HTR-8/SVneo (cell line): ENCODE results near the gene FAM227B.
"Not testable (repeated sequence)": the region's sequence is repeated elsewhere in the genome, so short reads cannot be mapped to it uniquely, and the experiment has no call there.

Experiments used
- DNase-seq: peaks from one replicate; pipeline ENCODE4 v3.0.0; 2011; ENCODE audit warnings: low spot score, mixed read lengths; ENCODE audit not compliant: insufficient read length
- FAIRE-seq: peaks from 2 replicates; lab custom pipeline; 2011; peaks lifted over from hg19 to GRCh38; lab: Jason Lieb, UNC

The FAM227B gene

DNA sequence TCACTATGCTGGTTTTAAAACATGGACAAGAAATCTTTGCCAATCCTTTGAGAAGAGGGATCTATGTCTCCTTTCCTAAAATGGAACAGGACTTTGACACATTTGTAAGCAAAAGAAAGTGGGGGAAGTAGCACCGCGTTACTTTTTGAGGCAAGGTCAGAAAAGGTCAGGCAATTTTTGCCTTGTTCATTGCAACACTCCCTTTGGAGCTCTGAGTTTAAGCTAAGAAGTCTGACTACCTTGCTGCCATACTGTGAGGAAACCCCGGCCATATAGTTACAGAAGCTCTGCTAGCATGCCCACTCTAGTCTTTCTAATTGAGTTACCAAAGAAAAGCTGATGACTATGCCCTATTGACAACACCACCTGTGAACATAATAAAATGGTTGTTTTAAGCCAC is 1.4 kb downstream of the FAM227B start:
- no peak for FAIRE-seq
- no peak for DNase-seq

DNA sequence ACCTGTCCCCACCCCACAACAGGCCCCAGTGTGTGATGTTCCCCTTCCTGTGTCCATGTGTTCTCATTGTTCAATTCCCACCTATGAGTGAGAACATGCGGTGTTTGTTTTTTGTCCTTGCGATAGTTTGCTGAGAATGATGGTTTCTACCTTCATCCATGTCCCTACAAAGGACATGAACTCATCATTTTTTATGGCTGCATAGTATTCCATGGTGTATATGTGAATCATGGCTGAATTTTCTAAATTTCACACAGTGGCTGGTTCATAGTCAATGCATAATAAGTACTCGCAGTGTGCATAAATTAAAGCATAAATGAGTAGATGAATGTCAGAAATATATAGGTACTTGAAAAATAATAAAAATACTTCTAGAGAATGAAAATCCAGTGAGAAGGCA is 8.4 kb downstream of the FAM227B start:
- DNase-seq, FAIRE-seq: not testable (repeated sequence)

DNA sequence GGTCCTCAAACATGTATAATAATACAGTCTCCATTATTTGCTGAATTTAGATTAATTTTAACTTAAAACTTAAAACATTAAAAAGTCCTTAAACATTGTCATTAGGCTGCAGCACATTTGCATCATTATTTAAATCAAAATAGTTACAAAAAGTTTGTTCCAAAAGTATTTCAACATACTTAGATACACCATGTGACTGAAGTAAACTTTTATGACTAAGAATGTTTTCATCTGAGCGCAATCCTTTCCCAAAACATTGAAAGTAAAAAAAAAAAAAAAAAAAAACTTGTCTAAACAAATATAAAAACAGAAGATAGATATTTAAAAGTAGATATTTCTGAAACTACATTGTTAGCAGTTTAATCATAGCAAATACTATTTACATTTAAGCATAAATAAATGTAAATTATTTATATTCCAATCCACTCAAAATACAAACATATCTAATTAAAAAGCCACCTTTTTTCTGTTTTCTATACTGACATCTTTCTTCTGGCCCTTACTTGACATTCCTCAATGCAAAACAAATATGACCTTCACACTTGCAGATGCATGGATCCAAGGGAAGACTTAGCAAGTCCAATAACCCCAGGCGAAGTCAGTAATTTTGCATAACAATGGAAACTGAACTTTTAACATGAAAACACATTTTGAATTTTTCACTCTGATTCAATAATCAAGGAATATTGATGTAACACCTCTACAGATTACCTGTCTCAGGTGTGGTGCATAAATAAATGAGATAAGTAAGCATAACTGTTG is 10.3 kb downstream of the FAM227B start:
- no peak for FAIRE-seq
- DNase-seq: no peak

DNA sequence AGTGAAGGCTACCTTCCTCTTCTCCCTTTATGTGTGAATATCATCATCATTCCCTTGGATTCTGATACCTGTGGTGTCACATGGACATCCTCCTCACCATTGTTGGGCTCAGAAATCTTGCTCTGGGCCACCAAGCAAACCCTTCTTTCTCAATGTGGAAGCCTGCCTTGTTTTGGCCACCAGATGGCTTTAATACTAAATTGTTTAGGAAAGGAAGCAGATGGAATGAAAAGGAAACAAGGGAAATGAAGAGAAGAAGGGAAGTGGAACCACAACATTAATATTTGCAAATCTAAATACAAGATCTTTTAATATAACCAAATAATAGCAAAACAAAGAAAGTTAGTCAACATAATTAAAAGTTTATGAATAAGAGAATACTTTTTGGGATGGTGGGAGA is 14.0 kb downstream of the FAM227B start:
- FAIRE-seq: no peak
- no peak for DNase-seq

DNA sequence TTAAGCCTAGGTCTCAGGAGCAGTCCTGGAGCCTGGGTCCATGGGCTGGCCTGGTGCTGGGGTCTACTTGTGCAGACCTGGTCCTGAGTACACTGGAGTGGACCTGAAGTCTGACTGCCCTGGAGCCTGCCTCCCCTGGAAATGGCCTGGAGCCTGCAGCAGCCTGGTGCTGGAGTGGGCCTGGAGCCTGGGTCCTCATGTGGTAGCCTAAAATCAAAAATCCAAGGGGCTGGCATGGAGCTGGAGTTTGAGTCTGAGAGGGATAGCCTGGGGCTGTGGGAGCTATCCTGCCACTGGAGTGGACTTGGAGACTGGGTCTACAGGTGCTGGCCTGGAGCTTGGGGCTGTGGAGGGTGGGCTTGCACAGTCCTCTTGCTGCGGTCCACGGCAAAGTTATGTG is 15.0 kb downstream of the FAM227B start:
- FAIRE-seq: no peak

DNA sequence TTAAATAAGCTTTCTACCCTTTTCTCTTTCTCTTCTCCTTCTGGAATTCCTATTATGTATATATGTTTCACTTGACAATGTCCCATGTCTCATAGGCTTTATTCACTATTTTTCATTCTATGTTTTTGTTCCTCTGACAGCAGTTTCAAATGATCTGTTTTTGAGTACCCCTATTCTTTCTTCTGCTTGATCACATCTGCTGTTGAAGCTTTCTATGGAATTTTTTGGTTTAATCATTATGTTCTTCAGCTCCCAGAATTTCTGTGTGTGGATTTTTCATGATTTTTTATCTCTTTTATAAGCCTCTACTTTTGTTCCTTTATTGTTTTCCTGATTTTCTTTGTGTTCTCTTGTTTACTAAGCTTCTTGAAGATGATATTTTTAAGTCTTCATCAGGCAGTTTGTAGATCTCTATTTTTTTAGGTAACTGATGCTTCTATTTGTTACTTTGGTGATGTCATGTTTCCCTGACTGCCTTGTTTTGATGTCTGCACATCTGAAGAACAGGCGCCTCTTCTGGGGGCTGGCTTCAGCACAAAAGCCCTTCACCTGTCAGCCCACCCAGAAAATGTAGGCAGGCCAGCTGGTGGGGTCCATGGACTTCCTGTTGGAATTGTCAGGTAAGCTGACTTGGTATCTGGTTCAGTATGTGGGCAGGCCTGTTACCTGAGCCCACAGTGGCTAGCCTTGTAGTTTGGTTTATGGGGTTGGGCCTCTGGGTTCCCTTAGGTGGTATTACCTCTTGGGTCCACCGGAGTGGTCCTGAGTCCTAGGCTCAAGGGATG is 15.8 kb downstream of the FAM227B start:
- no peak for DNase-seq
- no peak for FAIRE-seq

More for the DNA sequence above, 15.0 kb downstream of the FAM227B start:
- DNase-seq: no peak

DNA sequence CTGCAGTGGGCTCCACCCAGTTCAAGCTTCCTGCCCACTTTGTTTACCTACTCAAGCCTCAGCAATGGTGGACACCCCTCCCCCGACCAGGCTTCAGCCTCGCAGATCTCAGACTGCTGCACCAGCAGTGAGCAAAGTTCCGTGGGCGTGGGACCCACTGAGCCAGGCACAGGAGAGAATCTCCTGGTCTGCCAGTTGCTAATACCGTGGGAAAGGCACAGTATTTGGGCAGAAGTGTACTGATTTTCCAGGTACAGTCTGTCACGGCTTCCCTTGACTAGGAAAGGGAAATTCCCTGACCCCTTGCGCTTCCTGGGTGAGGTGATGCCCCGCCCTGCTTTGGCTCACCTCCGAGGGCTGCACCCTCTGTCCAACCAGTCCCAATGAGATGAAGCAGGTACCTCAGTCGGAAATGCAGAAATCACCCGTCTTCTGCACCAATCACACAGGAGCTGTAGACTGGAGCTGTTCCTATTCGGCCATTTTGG is 27.7 kb downstream of the FAM227B start:
- not testable (repeated sequence) for DNase-seq, FAIRE-seq

DNA sequence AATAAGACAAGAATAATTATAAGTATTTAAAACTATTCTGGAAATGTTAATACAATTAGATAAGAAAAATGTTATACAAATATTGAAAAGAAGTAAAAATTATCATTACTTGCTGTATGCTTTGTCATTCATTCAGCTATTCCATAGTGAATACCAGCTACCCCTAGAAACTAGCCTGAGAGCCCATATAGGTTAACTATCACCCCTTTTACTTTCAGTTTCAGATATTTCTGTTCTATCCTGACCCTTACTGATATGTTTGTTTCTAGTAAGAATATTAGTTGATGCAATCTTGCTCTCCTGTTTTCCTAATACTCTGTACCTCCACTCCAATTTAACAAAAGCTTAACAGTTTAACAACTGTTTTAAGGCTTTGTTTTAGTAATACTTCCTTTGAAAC is 31.6 kb downstream of the FAM227B start:
- DNase-seq (no peak), FAIRE-seq (no peak)

DNA sequence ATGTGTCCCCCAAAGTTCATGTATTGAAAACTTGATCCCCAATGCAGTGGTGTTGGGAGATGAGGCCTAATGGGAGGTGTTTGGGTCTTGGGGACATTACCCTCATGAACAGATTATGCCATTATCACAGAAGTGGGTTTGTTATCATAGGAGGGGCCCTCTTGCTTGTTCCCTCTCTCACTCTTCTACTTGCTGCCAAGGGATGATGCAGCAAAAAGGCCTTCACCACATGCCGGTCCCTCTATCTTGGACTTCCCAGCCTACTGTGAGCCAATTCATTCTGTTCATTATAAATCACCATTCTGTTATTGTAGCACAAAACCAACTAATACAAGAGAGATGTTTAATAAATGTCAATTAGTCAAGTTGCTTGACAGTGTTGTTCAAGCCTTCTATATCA is 47.2 kb downstream of the FAM227B start:
- no peak for FAIRE-seq
- DNase-seq: no peak

DNA sequence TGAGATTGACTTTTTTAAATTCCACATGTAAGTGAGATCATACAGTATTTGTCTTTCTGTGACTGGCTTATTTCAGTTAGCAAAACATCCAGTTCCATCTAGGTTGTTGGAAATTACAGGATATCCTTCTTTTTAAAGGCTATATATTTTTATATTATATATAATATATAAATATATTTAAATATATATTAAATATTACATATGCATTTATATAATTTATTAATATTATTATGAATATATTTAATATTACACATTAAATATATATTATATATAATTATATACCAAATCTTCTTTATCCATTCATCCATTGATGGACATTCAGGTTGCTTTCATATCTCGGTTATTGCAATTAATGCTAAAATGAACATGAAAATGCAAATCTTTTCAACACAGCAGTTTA is 49.9 kb downstream of the FAM227B start:
- FAIRE-seq (no peak), DNase-seq (no peak)

DNA sequence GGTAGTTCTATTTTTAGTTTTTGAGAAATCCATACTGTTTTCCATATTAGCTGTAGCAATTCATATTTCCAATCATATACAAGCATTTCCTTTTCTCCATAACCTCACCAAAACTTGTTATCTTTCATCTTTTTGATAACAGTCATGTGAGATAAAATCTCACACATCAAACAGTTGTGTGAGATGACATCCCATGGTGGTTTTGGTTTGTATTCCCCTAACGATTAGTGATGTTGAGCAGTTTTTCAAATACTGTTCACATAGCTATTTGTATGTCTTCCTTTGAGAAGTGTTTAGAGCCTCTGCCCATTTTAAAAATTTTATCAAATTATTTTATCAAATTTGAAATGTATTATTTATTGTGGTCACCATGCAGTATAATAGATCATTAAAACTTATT is 50.4 kb downstream of the FAM227B start:
- FAIRE-seq (no peak), DNase-seq (no peak)

DNA sequence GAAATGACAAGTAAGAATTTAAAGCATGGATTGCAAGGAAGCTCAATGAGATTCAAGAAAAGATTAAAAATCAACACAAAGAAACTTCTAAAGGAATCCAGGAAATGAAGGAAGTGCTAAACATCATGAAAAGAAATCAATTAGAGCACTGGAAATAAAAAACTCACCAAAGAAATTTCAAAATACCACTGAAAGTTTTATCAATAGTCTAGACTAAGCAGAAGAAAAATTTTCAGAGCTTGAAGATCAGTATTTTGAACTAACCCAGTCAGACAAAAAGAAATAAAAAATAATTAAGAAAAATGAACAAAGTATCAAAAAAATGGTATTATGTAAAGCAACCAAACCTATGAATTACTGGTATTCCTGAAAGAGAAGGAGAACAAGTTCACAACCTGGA is 60.6 kb downstream of the FAM227B start:
- FAIRE-seq (no peak), DNase-seq (no peak)

DNA sequence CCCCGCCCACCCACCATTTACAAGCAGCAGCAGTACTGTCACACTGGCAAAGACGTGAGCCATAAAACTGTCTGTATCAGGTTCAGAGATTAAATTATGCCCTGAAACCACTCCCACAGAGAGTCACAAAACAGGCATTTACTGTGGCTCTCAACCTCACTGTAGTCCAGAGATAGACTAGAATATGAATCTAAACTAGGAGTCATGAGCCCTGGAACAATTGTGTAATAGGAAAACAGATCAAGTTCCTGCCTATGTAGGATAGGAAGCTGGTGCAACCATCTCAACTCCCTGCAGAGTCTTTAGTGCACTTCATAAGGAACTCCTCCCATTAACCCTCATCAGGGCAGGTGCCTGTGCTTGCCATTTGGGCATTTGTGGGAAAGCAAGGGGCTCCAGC is 61.7 kb downstream of the FAM227B start:
- DNase-seq (no peak), FAIRE-seq (no peak)

DNA sequence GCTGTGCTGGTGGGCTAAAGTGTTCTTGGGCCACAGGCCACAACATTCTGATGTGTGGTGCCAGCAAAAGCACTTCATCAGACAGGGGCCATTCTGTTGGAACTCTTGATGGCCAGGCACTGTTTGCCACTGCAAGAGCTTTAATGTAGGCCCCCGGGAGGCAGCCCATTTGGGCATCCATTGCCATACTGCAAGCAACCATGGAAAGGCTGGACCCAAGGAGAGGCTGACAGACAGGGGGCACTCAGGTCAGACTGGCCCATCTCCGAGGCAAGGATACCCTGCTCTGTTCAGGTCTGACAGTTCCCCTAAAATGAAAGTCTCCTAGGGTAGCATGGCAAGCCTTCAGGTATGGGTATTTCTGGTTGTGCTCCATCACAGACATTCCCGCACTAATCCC is 64.2 kb downstream of the FAM227B start:
- DNase-seq (no peak), FAIRE-seq (no peak)

DNA sequence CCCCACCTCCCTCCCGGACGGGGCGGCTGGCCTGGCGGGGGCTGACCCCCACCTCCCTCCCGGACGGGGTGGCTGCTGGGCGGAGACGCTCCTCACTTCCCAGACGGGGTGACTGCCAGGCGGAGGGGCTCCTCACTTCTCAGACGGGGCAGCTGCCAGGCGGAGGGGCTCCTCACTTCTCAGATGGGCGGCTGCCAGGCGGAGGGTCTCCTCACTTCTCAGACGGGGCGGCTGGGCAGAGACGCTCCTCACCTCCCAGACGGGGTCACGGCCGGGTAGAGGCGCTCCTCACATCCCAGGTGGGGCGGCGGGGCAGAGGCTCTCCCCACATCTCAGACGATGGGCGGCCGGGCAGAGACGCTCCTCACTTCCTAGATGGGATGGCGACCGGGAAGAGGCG is 70.3 kb downstream of the FAM227B start:
- not testable (repeated sequence) for DNase-seq, FAIRE-seq

DNA sequence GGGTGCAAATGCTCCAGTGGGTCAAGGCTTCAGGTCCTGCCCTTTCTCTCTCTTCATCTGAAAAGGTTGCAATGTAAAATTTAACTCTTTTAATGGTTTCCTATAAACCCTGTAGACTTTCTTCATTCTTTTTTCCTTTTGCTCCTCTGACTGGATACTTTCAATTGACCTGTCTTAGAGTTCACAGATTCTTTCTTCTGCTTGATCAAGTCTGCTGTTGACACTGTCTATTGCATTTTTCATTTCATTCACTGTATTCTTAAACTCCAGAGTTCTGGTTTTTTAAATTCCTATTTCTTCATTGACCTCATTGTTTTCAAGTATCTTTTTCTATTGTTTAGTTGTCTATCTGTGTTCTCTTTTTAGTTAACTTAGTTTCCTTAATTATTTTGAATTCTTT is 82.1 kb downstream of the FAM227B start:
- no peak for FAIRE-seq
- DNase-seq: no peak

DNA sequence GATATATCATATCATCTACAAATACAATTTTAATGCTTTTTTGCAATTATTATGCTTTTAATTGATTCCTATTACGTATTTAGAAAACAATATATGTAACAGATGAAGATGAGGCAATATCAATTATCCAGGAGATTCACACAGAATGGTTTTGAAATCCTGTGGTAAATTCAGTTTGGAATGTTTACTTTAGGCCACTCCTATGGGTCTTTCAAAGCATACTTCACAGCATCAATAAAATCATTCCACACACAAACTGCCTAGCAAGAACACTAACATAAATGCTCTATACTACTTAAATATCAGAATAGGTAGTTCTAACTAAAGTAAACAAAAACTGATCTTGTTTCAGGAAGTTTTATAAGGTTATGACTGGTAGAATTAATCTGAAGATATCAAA is 90.5 kb downstream of the FAM227B start:
- FAIRE-seq: no peak
- DNase-seq: no peak

DNA sequence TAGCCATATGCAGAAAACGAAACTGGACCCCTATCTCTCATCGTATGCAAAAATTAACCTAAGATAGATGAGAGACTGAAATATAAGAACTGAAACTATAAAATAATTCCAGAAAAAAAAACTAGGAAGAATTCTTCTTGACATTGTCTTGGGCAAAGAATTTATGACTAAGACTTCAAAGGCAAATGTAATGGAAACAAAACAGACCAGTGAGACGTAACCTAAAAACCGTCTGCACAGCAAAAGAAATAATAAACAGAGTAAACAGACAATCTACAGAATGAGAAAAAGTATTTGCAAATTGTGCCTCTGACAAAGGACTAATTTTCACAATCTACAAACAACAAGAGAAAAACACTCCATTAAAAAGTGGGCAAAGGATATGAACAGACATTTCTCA is 92.3 kb downstream of the FAM227B start:
- FAIRE-seq (no peak), DNase-seq (no peak)

DNA sequence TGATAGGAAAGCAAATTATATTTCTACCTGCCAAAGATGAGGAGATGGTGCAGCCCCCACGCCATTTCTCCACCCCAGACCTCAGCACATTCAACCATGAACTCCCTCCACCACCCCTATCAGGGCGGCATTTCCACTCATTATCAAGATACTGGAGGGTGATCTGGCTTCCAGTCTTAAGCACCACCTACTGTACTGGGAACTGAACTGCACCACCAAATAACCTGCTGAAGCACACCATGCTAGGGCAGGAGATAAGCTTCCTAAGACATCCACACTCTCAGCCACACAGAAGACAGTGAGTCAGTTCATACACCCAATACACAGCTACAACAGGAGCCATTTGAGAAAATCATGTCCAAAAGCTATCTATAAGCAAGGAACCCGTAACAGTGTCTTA is 98.8 kb downstream of the FAM227B start:
- no peak for DNase-seq
- no peak for FAIRE-seq

DNA sequence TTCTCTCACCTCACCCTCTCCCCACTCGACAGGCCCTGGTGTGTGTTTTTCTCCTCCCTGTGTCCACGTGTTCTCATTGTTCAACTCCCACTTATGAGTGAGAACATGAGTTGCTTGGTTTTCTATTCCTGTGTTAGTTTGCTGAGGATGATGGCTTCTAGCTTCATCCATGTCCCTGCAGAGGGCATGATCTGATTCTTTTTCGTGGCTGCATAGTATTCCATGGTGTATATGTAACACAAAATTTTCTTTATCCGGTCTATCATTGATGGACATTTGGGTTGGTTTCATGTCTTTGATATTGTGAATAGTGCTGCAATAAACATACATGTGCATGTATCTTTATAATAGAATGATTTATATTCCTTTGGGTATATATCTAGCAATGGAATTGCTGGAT is 107.9 kb downstream of the FAM227B start:
- FAIRE-seq, DNase-seq: not testable (repeated sequence)

DNA sequence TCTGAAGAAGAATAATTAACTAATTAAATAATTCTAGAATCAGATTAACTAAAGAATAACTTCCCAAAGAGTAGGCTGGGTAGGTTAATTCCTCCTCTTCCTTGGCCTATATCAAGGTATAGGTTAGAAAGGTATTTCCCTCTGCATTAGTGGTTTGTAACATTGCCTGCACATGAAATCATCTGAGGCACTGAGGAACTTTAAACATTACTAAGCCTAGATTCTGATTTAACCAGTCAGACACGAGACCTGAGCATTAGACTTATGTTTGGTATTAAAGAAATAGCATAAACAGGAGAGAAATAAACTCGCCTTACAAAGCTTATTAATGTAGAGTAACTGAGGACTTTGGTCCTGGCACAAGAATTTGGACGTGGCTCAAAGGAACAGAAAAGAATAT is 113.4 kb downstream of the FAM227B start:
- no peak for DNase-seq
- FAIRE-seq: no peak
